ENCODE results near the gene PTPRD. TPM values are rescaled to one million over a fixed set of nuclear protein-coding genes. Genes with fewer than 3 reads are reported as not detected.

The PTPRD gene
- total and polyA plus RNA-seq, 10 donors: 0.08 to 11.7 (median 2.9) TPM

- Histone ChIP-seq H3K4me1 (no peaks in the 10 kb centered on the region), H3K27ac (no peak overlapping the region), H3K4me3 (no peak overlapping the region), H3K36me3 (no peaks in the 10 kb centered on the region), H3K9me3 (no peaks in the 10 kb centered on the region), H3K27me3 (replicated peaks in 1 of 7) (no peaks in the 10 kb centered on the region)
- no peak for DNase-seq
- intact Hi-C loops (cut with DNase I; ENCODE audit: low total_unique reads): no loop called here
- no peak for TF ChIP-seq CTCF (IDR thresholded peaks at IDR 0.05 in 8 of 11, conservative IDR thresholded peaks at IDR 0.05 in 3 of 11)
- no peak for TF ChIP-seq POLR2AphosphoS5 (IDR thresholded peaks at IDR 0.05)
- no peak for TF ChIP-seq POLR2A (IDR thresholded peaks at IDR 0.05)
- 80 to 94% (median 87%) methylated on average over 4 of the region's 4 CpGs for WGBS, 5 donors
These were observed 2221.7 kb downstream of the PTPRD start for GRCh38 chr9:8391132-8391531.

- intact Hi-C loops (cut with DNase I; ENCODE audit: low total_unique reads): no loop called here
- TF ChIP-seq POLR2A (IDR thresholded peaks at IDR 0.05) (no peak), POLR2AphosphoS5 (IDR thresholded peaks at IDR 0.05) (no peak), CTCF (IDR thresholded peaks at IDR 0.05 in 8 of 11, conservative IDR thresholded peaks at IDR 0.05 in 3 of 11) (no peak)
- Histone ChIP-seq H3K36me3 (no peaks in the 10 kb centered on the region), H3K4me1 (no peaks in the 10 kb centered on the region), H3K4me3 (no peak overlapping the region), H3K9me3 (no peaks in the 10 kb centered on the region), H3K27me3 (replicated peaks in 1 of 7) (no peaks in the 10 kb centered on the region), H3K27ac (no peak overlapping the region)
- DNase-seq: no peak
These were observed 2222.2 kb downstream of the PTPRD start for GRCh38 chr9:8390571-8390970.

GRCh38 chr9:8389531-8389930 is 2223.3 kb downstream of the PTPRD start:
- H3K27me3 ChIP-seq (replicated peaks in 1 of 7): no peaks in the 10 kb centered on the region
- no peak overlapping the region for H3K4me3 ChIP-seq
- 77 to 93% (median 90%) methylated on average over 3 of the region's 3 CpGs for WGBS, 5 donors
- H3K27ac ChIP-seq: no peak overlapping the region
- intact Hi-C loops (cut with DNase I; ENCODE audit: low total_unique reads): no loop called here
- no peak for TF ChIP-seq CTCF (IDR thresholded peaks at IDR 0.05 in 8 of 11, conservative IDR thresholded peaks at IDR 0.05 in 3 of 11)
- TF ChIP-seq POLR2AphosphoS5 (IDR thresholded peaks at IDR 0.05): no peak
- TF ChIP-seq POLR2A (IDR thresholded peaks at IDR 0.05): no peak
- no peaks in the 10 kb centered on the region for H3K9me3 ChIP-seq
- no peak for DNase-seq
- H3K36me3 ChIP-seq: no peaks in the 10 kb centered on the region
- no peaks in the 10 kb centered on the region for H3K4me1 ChIP-seq

- no peak for DNase-seq
- no peak overlapping the region for H3K4me3 ChIP-seq
- H3K9me3 ChIP-seq: no peaks in the 10 kb centered on the region
- H3K27me3 ChIP-seq (replicated peaks in 1 of 7): no peaks in the 10 kb centered on the region
- no peaks in the 10 kb centered on the region for H3K36me3 ChIP-seq
- no peak overlapping the region for H3K27ac ChIP-seq
- WGBS, 5 donors: 64 to 81% (median 79%) methylated on average over 1 of the region's 1 CpG
- intact Hi-C loops (cut with DNase I; ENCODE audit: low total_unique reads): no loop called here
- H3K4me1 ChIP-seq: no peaks in the 10 kb centered on the region
- TF ChIP-seq POLR2AphosphoS5 (IDR thresholded peaks at IDR 0.05): no peak
- TF ChIP-seq POLR2A (IDR thresholded peaks at IDR 0.05): no peak
- no peak for TF ChIP-seq CTCF (IDR thresholded peaks at IDR 0.05 in 8 of 11, conservative IDR thresholded peaks at IDR 0.05 in 3 of 11)
These were observed 2224.7 kb downstream of the PTPRD start for GRCh38 chr9:8388132-8388531.
